Brain pericyte (primary cell): ENCODE results near the gene ZNF281.

Experiments used
- DNase-seq: peaks from one replicate; pipeline ENCODE4 v3.0.0-alpha.2; 2012; ENCODE audit warnings: low read depth, low spot score

ZNF281 gene

DNA sequence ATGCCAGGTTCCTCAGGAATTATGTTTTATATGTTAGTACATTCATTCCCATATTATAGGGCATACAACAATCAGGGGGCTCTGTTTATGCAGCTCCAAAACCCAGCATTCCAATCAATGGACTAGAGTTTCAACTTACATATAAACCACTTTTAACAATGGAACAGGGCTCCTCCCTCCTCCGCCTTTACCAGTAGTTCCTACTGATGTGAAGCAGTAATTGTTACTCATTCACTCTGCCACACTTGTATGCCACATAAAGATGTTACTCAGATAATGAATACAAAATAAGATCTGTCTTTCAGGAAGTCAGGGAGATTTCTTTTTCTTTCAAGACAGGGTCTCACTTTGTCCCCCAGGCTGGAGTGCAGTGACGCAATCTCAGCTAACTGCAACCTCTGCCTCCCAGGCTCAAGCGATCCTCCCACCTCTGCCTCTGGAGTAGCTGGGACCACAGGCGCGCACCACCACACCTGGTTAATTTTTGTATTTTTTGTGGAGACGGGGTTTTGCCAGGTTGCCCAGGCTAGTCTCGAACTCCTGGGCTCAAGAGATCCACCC is 17.1 kb downstream of the ZNF281 start:
- no peak for DNase-seq

DNA sequence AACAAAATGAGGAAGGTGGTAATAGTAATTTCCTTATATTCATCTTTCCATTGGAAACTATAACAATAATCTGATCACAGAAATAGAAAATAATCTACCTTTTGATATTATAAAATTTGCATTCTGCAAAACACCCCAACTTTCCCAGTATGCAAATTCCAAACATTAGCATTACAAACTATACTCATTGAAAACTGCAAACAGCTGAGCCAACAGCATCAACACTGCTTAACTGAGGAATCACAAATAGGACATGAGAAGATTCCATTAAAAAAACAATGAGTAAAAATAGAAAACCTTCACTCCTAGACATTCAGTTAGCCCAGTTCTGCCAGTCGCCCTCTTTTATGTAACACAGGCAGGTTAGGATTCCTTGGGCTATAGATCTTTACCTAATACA is 18.1 kb downstream of the ZNF281 start:
- DNase-seq: no peak

DNA sequence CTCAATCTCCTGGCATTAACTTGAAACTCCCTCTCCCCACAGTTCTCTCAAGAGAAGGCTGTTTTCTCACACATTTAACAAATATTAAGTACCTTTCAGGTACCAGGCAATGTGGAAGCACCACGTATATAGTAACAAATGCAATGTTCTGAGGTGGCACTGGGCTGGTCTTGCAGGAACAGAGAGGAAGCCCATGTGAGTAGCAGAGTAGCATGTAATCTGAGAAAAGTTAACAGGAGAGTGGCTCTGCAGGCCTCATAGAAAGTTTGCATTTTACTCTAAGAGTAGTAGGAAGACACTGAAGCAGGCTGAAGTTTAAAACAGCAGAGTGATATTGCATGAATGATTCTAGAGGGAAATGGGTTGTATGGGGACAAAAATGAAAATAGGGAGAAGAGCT is 21.0 kb downstream of the ZNF281 start:
- DNase-seq: no peak

DNA sequence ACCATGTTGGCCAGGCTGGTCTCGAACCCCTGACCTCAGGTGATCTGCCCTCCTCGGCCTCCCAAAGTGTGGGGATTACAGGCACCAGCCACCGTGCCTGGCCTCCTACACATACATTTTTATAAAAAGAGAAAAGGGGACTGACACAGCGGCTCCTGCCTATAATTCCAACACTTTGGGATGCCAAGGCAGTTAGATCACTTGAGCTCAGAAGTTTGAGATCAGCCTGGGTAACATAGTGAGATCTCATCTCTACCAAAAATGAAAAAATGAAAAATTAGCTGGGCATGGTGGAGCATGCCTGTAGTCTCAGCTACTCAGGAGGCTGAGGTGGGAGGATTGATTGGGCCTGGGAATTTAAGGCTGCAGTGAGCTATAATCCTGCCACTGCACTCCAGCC is 23.4 kb downstream of the ZNF281 start:
- no peak for DNase-seq

DNA sequence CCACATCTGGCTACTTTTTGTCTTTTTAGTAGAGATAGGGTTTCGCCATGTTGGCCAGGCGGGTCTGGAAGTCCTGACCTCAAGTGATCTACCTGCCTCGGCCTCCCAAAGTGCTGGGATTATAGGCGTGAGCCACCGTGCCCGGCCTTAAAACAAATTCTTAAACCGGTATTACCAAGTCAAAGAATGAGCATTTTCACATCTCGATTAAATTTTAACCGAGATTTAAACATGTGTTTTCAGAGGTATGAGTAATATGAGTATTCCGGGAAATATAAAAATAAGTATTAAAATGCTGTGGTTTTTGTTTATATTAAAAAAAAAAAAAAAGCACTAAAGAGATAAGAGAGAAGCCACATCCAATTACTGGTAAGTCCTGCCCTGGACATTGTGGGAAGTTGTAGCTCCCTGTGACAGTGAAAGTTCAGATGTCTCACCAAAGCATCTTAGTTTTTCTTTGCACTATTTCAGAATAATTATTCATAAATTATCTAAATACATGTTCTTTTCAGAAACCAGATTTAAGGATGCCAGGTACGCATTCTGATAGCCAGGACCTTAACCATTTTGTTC is 24.9 kb downstream of the ZNF281 start:
- DNase-seq: no peak

DNA sequence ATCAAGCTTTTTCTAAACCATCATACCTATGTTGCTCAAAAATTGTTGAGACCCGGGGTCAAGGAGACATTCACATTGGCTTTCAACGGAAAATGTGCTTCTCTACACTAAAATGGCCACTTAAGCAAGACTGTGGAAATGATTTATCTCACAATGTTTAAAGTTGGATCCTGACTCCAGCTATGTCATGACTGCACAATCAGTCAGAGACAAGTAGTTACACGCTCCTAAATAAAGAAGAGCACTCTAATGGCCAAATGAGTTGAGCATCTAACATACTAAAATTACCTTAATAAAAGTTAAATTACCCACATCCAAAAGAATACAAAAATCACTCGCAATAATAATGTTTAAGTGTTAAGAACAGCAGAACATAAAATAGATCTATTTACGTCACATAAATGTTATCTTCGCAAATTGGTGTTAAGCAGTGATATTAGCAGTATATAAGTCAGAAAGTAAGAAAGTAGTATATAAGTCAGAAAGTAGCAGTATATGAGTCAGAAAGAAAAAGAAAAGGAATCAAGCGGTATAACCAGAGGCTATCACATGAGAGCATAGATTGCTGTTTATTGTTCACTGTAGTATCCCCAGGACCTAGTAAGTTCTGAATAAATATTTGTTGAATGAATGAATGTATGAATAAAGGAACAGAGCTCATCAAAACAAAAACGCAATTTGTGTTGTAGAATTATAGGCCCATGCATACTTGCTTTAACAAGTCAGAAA is 28.4 kb downstream of the ZNF281 start:
- DNase-seq: no peak

DNA sequence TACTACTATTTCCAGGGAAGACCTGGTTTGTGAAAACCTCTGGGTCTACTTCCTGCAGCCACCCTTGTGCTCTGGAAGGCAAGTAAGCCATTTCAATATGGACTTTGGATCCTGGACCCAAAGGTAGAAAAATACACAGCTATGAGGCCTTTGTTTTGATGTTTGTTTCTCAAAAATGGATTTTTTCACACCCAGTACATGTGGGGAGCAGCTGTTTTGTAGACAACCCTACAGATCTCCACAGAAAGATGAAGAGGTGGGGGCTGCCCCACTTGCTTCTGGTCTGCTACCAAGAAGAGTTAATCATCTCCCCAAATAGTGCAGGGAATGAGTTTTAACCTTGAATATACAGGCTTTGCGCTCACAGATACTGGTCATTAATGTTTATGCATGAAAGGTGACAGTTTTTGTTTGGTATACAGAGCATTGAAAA is 29.2 kb downstream of the ZNF281 start:
- DNase-seq: no peak

DNA sequence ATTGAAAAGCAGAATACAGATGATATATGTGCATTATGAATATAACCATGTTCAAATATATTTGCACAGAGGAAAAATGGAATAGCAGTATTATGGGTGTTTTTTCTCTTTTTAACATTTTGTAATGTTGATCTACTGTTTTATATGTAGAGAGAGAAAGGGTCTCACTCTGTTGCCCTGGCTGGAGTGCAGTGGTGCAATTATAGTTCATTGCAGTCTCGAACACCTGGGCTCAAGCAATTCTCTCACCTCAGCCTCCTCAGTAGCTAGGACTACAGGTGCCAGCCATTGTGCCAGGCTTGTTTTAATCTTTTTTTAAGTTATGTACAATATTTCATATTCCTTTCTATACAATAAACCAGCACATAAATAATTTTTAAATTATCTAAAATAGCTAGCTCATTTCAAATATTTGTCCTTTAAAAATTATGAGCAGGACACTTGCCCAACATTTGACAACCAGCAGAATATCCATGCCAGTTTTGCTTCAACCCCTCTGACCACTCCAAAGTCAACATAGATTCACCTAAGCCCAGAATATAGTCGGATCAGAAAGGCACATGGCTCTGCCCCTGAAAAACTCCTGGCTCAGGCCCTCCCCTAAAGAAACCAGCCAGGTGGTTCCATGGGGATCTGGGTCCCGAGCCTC is 29.8 kb downstream of the ZNF281 start:
- no peak for DNase-seq

DNA sequence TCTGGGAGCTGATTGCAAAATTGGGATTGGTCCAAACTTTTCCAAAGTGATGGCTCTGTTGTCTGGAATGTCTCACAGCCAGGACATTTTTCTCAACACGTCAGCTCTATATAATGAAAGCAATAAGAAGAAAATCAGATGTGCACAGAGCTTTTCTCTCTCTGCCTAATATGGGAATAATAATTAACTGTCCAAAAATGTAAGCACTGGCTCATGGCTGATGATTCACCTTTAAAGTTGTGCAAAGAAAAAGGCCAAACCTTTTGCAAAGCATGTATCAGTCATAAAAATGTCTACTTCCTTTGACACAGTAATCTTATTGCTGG is 30.4 kb downstream of the ZNF281 start:
- no peak for DNase-seq

DNA sequence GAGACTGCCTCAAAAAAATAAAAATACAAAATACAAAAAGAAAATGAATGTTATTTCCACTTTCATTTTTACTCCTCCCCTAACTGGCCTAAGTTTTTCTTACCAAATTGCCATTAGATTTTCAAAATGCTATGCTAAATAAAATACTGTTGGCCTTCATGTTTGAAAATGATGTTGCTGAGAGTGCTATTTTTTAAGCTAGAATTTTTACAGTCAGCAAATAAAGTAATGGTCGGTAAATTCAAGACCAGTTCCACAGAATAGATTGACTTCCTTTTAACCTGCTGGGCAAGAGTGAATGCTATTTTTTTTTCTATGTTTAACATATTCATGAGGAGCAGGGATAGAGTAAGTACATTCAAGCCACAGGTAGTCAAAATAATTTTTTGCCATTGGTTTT is 31.7 kb downstream of the ZNF281 start:
- no peak for DNase-seq

DNA sequence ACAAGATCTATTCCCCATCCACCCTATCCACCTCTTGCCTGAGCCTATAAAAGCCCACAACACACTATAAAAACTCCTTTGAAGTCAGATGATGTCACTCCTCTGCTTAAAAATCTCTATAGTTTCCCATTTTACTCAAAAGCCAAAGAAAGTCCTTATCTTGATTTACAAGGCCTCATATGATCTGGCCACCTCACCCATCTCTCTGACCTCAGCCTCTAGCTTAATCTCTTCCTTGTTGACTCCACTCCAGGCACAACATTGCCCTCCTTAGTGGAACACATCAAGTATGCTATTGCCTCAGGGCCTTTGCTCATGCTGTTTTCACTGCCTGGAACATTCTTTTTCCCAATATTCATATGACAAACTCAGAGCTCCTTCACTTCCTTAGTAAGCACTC is 33.3 kb downstream of the ZNF281 start:
- no peak for DNase-seq

DNA sequence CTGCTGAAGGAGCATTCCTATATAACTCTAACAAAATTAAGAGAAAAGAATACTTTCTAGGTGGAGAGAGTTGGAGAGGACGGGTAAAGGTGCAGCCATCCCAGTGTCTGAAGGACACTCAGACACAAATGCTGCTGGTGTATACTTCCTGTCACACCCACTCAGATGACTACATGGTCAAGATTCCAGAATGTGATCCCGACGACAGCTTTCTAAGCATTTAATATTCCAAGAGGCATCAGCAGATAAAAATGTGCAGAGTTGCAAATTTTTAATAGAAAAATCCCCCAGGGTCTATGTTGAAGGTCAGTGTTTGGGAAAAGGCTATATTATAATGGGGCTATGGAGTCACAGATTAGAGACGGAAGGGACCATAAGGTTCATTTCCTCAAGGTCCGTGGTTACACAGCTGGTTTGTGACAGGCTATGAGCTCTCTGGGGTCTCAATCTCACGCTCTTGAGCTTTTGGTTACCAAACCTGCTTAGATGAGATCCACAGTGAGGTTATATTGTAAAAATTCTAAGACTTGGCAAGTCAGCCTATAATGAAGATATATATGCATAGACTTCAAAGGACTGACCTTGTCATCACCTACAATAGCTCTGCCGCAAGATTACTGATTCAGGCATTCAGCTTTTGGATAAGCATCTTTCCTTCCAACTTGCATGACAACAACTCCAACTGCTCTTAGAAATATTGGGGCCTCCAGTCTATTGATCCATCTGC is 35.1 kb downstream of the ZNF281 start:
- DNase-seq: no peak

DNA sequence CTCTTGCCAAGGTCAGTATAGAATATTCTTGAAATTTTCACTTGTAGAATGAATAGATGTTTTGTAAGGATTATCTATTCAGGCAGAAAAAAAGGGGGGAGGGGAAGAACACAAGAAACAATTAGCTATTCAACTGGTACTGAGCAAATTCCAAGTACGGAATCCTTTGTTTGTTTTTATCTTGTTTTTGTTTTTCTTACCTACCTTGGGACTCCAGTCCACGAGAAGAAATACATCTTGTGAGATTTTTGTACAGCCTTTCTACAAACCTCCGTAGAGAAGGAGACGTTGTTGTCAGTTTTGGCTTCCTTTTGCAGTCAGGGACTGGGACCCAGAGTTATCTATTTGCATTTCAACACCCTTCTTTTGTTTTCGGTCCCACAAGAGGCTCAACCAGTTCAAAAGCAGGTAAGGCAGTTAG is 36.0 kb downstream of the ZNF281 start:
- DNase-seq: no peak

DNA sequence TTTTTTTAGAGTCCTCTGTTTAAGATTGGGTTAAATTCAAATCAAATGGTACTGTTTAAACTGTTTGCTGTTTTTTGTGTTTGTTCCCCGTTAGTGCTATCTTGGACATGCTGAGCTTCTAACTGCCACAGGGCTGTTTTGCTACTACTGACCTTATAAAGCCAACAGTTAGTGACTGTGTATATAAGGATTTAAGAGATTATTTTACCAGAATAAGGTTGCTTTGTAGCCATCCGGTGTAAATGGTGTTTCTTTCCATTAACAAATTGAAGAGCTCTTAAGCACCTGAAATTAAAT is 37.0 kb downstream of the ZNF281 start:
- no peak for DNase-seq

DNA sequence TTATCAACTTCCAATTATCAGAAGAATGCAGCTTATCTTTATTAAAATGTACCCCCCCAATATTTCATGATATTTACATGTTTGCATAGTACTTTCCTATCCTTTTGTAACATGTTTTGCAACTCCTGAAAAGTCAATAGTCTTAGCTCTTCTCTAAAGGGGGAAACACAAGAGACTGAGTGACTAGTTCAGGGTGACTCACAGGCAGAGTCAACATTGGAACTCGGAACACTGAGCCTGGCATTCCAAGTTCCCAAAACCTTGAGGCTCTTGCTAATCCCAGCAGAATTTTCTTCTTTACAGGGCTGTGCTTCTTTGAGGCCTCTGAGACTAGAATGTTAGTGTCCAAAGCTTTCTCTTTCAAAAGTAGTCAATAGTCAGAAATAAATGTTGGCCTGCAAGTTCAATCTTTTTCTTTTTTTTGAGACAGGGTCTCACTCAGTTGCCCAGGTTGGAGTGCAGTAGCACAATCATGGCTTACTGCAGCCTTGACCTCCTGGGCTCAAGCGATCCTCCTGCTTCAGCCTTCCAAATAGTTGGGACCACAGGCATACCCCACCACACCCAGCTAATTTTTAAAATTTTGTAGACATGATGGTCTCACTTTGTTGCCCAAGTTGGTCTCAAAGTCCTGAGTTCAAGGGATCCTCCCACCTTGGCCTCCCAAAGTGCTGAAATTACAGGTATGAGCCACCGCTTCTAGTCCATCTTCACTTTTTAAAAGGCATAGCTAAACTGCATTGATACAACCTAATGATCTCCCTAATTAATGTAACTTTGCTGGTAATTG is 37.5 kb downstream of the ZNF281 start:
- no peak for DNase-seq

DNA sequence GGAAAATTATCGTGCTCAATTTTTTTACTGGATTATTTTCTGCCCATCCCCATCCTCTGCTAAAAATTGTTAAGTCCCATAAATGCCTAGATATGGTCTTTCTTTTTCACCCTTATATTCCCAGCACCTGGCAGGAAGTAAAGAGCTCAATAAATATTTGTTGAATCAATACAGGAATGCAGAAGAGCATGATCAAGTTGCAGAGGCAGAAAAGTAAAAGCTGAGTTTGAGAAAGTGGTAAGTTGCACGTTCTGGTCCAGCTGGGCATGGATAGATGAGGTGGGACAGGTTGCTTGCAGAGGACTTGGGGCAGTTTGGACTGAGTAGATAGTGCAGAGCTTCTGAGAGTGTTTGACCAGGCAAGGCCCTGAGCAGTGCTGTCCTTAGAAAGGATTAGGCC is 40.1 kb downstream of the ZNF281 start:
- DNase-seq: no peak

DNA sequence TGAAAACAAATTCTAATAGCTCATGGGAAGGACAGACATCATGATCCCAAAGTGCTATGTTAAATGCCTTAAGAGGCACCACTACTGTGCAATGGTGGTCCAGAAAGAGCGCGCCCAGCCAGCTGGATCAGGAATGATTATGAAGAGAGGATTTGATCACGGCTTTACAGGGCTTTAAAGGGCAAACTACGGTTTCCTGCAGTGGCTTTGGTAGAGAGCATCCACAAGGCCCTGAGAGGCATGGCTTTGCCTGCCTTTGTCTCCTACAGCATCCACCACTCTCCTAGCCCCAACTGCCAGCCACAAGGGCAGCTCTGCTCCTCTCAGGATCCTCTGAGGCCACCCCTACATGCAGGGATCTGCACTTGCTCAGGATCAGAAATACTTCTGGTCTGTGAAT is 40.7 kb downstream of the ZNF281 start:
- DNase-seq: no peak

DNA sequence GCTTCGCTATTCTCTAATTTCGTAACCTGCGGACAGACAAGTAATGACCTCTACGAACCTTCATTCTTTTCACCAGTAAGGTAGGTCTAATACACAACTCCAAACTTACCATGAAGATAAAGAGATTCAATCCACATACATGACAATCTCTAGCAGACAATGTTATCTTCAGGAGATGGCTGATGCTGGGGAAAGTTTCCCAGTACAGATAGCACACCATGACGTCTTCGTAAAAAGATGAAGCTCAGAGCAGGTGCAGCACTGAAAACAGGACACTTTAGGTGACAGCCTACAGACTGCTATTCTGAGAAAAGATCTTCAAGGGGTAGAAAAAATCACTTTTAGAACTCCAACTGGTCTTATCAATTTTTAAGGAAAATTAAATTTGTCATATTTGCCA is 41.3 kb downstream of the ZNF281 start:
- DNase-seq: no peak

DNA sequence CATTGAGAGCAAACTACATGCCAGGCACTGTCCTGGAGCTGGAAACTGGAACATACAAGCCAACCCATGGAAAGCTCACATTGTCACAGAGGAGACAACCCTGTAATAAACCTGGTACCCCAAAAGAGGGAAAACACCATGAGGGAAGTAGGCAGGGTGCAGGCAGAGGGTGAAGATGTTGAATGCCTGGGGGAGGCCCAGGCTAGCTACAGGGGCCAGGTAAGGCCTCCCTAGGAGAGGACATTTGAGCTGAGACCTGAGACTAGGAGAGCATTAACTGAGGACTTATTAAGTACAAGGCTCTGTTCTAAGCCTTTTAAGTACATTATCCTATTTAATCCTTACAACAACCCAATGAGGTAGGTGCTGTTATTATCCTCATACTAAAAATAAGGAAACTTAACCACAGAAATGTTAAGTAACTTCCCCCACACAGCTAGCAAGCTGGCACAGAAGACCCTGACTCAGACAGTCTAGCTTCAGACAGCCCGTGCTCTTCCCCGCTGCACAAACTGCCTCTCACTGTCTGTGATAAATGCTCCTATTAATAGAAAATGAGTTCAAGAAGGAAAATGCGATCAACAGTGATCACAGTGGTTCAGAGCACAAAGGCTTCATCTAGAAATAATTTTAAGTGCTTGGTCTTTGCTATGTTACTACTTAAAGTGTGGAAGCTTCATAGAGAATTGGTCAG is 41.8 kb downstream of the ZNF281 start:
- no peak for DNase-seq

DNA sequence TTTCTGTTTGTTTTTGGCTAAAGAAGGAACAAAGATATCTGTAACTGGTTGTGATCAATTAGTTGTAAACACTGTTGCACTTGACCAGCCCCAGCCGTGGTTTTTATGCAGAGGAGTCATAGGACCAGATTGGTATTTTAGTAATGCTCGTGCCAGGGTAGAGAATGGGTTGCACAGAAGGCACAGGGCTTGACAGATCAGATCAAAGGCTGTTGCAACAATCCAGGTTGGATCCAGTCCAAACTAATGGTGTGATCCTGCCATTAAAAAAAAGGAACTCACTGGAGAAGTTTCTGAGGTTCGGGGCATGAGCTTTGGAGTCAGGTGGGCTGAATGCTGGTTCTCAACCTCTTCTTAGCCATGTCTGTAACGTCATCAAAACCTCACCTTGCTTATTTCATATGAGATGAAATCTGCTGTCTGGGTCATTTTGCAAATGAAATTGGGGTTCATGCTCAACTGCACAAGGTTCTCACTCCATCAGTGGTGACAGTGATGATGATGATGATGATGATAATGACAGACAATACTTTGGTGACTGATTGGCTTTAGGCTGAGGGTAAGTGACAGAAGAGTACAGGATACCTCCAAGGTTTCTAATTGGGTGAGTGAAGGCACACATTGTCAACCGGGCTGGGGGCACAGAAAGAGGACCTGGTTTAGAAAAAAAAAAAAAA is 43.1 kb downstream of the ZNF281 start:
- DNase-seq: no peak
